Embryonic facial prominence (tissue), 1 donor: ENCODE measurements around the gene ZNF675.
"Not testable (repeated sequence)": the region's sequence is repeated elsewhere in the genome, so short reads cannot be mapped to it uniquely, and the experiment has no call there.

ENCODE experiments used
- DNase-seq: peaks from one replicate; pipeline ENCODE4 v3.0.0-alpha.2; 2016; ENCODE audit errors: extremely low spot score

Gene ZNF675

DNA sequence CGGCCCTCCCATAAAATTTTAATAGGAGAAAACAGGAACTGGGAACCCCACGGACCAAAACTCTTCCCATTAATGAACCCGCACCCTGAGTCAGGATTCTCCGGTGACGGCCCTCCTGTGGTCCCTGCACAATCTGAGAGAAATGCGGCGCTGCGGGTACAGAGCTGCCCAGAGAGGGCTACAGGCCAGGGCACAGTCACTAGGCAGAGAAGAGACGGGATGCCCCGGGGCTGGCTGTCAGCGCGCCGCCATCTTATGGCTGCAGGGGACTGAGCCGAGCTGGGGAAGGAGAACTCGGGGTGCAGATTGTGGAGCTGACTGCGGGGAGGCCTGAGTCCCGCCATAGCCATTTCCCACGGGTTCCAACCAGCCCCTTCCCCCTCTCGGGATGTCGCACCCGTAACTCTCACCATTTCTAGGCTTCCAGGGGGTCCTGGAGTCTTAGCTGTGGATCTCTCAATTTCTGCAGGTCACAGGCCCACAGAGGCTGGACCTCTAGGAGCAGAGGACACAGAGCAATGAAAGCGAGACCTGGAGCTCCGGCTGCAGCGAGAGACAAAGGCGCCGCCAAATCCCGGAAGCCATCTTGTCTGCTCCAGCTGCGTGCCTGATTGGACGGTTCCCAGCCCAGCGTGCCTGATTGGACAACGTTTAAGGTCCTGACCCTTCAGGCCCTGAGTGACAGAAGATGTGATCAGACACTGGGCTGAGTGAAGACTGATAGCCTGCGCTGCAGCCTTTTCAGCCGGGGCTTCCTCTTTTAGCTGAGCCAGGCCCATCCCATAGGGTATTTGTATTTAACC lies at the start of gene ZNF675:
Gene ZNF675, minus strand, starts transcription at position 592 of the 803 bp plus-strand sequence. Its CDS starts 179 bp downstream, at position 413.
- peak; percentile 83 for DNase-seq

DNA sequence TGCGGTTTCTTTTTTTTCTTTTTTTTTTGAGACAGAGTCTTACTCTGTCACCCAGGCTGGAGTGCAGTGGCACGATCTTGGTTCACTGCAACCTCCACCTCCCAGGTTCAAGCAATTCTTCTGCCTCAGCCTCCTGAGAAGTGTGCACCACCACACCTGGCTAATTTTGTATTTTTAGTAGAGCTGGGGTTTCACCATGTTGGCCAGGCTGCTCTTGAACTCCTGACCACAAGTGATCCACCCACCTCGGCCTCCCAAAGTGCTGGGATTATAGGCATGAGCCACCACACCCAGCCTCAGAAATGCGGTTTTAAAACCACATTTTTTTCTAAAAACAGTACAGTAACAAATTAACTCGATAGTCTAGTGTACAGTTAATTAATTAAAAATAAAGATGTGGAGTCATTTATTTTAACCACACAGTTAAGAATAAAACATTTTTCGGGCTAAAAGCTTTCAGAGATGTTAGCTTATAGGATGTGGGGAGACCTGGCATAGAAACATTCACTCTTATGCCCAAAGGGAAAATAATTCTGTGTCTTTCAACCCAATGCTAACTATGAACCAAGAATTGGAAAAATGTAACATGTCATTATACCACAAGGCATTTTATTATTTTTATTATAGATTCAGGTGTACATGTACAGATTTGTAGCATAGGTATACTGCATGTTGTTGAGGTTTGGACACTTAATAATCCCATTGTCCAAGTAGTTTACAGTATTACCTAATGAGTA lies 43.9 kb upstream of the ZNF675 start:
- not testable (repeated sequence) for DNase-seq

DNA sequence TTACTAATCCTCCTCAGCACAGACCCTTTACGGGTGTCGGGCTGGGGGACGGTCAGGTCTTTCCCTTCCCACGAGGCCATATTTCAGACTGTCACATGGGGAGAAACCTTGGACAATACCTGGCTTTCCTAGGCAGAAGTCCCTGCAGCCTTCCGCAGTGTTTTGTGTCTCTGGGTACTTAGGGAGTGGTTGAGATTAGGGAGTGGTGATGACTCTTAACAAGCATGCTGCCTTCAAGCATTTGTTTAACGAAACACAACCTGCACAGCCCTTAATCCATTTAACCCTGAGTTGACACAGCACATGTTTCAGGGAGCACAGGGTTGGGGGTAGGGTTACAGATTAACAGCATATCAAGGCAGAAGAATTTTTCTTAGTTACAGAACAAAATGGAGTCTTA lies 37.1 kb upstream of the ZNF675 start:
- DNase-seq, result not testable (repeated sequence)

DNA sequence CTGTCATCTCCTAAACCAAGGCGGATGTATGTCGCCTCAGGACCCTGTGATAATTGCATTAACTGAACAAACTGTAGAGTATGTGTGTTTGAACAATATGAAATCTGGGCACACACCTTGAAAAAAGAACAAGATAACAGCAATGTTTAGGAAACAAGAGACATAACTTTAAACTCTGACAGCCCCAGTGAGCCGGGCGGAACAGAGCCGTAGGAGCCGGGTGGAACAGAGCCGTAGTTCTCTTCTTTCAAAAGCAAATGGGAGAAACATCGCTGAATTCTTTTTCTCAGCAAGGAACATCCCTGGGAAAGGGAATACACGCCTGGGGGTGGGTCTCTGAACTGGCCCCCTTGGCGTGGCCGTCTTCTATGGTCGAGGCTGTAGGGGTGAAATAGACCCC lies 31.8 kb upstream of the ZNF675 start:
- DNase-seq, result no peak

DNA sequence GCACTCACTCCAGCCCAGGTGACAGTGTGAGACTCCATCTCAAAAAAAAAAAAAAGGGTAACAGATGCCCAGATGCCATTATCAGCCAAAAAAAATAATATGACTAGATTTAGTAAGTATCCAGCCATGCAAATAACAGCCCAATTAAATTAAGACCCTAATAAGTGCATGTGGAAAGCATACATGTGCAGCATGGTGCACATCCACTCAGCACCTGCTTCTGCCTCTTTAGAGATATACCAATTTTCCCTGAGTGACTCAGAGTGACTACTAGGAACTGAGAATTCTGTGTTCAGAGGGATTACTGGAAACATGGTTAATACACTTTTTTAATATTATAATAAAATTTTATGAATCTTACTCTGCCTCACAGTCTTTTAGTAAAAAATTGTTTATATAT lies 29.8 kb upstream of the ZNF675 start:
- DNase-seq, result no peak

DNA sequence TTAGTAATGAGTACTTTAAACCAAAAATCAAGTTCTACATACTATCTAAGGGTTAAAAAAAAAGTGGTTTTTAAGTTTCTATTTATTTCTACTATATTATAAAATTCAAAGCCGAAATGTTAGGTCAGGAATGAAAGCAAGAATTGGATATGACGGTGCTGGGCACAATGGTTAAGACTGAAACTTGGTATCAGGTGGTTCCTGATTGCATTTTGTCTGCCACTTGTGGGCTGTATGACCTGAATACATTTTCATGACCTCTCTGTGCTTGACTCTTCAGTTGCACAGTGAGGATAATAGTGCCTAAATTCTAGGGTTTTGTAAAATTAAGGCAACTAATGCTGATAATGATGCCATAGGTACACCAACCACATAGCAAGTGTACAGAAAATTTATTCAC lies 22.3 kb upstream of the ZNF675 start:
- no peak for DNase-seq

DNA sequence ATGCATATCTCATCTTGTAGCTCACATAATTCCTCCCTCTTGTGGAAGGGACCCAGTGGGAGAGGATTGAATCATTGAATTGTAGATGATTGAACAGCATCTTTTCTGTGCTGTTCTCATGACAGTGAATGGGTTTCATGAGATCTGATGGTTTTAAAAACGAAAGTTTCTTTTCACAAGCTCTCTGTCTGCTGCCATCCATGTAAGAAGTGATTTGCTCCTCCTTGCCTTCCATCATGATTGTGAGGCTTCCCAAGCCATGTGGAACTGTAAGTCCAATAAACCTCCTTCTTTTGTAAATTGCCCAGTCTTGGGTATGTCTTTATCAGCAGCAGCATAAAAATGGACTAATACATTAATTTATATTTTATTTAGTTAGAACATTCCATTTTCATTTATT lies 19.6 kb upstream of the ZNF675 start:
- no peak for DNase-seq

DNA sequence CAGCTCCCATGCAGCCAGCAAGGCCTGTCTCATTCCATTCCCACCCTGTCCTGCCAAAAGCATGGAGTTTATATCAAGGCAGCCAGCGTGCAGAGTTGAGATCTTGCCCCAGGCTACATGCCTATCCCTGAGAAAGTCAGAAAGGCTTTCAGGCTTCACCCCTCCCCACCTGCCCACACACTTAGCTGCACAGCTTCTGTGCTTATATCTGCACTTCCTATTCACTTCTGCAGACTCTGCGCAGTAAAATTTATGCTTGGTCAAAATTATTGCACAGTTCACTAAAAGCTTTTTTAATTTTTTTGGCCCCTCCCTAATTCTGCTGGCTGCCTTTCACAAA lies 12.5 kb upstream of the ZNF675 start:
- DNase-seq, result no peak

DNA sequence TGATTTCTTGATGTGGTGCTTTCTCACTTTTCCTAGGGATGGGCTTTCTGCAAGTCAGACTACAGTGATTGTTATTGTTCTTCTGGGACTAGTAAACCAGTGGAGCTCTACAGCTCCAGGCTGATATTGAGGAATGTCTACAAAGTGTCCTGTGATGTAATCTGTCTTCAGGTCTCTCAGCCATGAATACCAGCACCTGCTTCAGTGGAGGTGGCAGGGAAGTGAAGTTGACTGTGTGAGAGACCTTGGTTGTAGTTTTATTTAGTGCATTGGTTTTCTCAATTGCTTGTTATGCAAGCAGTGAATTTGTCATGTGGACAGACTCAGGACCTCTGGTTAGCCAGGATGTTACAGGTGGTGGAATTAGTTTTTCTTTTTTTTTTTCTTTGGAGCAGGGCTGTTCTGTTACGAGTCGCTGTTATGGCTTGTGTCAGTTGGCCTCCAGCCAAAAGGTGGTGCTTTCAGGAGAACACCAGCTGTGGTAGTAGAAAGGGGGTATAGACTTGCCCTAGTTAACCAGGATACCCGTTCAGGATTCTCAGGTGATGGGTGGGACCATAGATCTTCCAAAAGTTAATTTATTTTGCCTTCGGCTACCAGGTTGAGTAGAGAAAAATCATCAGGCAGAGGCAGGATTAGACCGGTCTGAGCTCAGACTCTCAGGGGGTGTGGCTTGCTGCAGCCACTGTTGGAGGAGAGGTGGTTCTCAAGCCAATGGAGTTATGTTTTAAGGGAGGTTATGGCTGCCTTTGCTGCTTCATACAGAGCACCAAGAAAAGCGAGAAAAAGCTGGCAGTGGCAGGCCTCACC lies 11.9 kb upstream of the ZNF675 start:
- no peak for DNase-seq

DNA sequence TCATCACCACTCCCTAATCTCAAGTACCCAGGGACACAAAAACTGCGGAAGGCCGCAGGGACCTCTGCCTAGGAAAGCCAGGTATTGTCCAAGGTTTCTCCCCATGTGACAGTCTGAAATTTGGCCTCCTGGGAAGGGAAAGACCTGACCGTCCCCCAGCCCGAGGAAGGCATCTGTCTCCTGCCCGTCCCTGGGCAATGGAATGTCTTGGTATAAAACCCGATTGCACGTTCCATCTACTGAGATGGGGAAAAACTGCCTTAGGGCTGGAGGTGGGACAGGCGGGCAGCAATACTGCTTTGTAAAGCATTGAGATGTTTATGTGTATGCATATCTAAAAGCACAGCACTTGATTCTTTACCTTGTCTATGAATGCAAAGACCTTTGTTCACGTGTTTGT lies 5.9 kb upstream of the ZNF675 start:
- DNase-seq, result not testable (repeated sequence)

DNA sequence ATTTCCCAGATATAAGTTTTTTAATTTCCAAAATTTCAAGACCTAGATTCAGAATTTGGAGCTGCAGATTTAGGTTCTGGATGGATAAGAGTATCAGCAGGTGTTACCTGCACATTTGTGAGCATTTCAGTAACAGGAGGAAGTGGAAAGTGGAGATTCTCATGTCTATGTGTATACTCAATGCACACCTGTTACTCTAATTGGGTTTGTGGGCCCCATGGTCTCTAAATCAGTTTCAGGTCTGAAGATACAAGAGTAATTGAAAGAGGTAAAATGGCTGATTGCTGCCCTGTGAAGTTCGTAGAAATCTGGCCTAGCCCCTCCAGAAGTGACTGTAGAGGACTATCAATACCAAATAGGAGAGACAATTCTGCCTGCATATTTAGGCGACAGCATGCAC lies 13.9 kb downstream of the ZNF675 start:
- no peak for DNase-seq

DNA sequence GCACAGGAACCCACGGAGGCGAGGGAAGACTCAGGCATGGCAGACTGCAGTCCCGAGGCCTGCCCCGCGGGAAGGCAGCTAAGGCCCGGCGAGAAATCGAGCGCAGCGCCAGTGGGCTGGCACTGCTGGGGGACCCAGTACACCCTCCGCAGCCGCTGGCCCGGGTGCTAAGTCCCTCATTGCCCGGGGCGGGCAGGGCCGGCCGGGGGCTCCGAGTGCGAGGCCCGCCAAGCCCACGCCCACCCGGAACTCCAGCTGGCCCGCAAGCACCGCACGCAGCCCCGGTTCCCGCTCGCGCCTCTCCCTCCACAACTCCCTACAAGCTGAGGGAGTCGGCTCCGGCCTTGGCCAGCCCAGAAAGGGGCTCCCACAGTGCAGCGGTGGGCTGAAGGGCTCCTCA lies 18.4 kb downstream of the ZNF675 start:
- not testable (repeated sequence) for DNase-seq

DNA sequence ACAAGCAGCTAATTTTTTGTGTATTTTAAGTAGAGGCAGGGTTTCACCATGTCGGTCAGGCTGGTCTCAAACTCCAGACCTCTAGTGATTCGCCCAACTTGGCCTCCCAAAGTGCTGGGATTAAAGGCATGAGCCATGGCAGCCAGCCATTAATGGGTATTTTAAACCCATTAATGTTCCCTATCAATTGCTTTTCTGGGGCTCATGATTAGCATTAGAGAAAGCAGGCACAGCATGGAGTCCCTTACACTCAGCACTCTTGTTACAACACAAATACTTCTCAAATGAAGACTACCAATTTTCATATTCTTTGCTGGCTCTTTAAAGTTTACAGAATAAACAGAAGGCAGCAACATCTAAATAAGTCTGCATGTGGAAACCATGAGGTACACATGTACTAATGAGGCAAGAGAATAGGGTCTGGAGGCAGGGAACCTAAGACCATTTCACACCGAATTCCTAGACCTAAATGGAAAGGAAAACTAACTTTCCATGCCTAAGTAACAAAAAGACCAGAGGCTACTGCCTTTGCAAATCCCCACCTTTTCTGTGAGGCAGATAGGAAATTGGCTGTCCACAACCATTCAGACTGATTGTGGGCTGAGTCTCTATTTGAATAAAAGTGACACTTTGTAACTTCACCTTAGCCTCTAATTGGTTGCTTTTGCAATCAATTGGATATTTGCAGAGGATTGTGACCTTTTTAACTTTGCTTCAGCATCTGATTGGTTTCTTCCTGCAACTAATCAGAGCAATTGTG lies 21.2 kb downstream of the ZNF675 start:
- DNase-seq, result no peak

DNA sequence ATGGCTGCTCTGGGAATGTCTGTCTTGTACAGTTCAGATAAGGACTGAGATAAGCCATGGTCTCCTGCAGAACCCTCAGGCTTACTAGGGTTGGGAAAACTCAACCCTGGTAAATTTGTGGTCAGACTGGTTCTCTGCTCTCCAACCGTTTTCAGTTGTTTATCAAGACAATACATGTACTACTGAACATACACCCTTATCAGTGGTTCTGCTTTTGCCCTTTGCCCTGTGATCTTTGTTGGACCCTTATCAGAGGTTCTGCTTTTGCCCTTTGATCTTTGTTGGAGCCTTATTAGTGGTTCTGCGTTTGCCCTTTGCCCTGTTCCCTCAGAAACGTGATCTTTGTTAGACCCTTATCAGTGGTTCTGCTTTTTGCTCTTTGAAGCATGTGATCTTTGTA lies 37.2 kb downstream of the ZNF675 start:
- not testable (repeated sequence) for DNase-seq
